22Rv1 (cell line): ENCODE data around the gene DKK3.

Experiments
- ZFX ChIP-seq: fragments of 450-650 bp; IDR thresholded peaks from 2 replicates; pipeline ENCODE4 v1.6.1; 2017; ENCODE audit warnings: antibody characterized with exemption, borderline replicate concordance
- TF ChIP-seq, protein P1 (sequence below): fragments of 450-650 bp; IDR thresholded peaks from 2 replicates; pipeline ENCODE4 v1.5.1; 2017; ENCODE audit warnings: mild to moderate bottlenecking

DNA sequence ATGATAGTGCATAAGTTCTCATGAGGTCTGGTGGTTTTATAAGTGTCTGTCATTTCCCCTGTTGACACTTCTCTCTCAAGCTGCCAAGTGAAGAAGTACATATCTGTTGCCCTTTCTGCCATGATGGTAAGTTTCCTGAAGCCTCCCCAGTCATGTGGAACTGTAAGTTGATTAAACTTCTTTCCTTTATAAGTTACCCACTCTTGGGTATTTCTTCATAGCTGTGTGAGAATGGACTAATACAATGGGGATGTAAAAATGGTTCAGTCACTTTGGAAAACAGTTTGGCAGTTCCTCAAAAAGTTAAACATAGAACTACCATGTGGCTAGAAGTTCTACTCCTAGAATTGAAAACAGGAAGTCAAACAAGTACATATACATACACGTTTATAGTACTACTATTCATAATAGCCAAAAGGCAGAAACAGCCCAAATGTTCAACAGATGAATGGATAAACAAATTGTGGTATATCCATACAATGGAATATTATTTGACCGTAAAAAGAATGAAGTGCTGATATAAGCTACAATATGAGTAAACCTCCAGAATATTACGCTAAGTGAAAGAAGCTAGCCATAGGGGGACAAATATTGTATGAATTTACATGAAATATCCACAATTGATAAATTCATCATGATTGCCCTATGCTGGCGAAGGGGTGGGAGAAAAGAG is 16.0 kb upstream of the DKK3 start:
- TF ChIP-seq, protein P1, sequence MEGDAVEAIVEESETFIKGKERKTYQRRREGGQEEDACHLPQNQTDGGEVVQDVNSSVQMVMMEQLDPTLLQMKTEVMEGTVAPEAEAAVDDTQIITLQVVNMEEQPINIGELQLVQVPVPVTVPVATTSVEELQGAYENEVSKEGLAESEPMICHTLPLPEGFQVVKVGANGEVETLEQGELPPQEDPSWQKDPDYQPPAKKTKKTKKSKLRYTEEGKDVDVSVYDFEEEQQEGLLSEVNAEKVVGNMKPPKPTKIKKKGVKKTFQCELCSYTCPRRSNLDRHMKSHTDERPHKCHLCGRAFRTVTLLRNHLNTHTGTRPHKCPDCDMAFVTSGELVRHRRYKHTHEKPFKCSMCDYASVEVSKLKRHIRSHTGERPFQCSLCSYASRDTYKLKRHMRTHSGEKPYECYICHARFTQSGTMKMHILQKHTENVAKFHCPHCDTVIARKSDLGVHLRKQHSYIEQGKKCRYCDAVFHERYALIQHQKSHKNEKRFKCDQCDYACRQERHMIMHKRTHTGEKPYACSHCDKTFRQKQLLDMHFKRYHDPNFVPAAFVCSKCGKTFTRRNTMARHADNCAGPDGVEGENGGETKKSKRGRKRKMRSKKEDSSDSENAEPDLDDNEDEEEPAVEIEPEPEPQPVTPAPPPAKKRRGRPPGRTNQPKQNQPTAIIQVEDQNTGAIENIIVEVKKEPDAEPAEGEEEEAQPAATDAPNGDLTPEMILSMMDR: no peak
- TF ChIP-seq ZFX: no peak
